CD14-positive monocyte (primary cell): ENCODE data around the gene PRKAR1B. TPM values are rescaled to one million over a fixed set of nuclear protein-coding genes. Genes with fewer than 3 reads are reported as not detected.

Source experiments
- DNase-seq, 3 donors: peaks; one replicate each; pipeline ENCODE4 v3.0.0-alpha.2; 2011 to 2022
- H2AFZ ChIP-seq: 2 replicates; pipeline ENCODE4 v1.6.0; 2012; ENCODE audit warnings: mild to moderate bottlenecking, low read depth, low read length, inconsistent platforms; ENCODE audit not compliant: insufficient read depth, poor library complexity, severe bottlenecking
- H3K27ac ChIP-seq, 2 donors: 1 replicate in 1 of 2; 2 replicates in 1 of 2; pipeline ENCODE4 v1.5.1; 2012 to 2013; ENCODE audit warnings: low read length in 2 of 2, control low read depth in 1 of 2, inconsistent platforms in 1 of 2, low read depth in 1 of 2, mild to moderate bottlenecking in 1 of 2
- H3K27me3 ChIP-seq, 2 donors: one replicate each; pipeline versions ENCODE4 v1.6.0 to v1.6.1; 2011 to 2013; ENCODE audit warnings: low read length in 2 of 2; ENCODE audit not compliant: control insufficient read depth in 2 of 2, insufficient read depth in 2 of 2
- H3K36me3 ChIP-seq, 2 donors: replicated peaks in 1 of 2; 1 replicate in 1 of 2; 2 replicates in 1 of 2; pipeline versions ENCODE4 v1.5.1 to v1.6.1; 2012 to 2013; ENCODE audit warnings: low read length in 2 of 2, control low read depth in 1 of 2, inconsistent platforms in 1 of 2, mild to moderate bottlenecking in 1 of 2; ENCODE audit not compliant: insufficient read depth in 2 of 2, control insufficient read depth in 1 of 2
- H3K4me1 ChIP-seq, 2 donors: 1 replicate in 1 of 2; 2 replicates in 1 of 2; pipeline versions ENCODE4 v1.5.1 to v1.6.1; 2012 to 2013; ENCODE audit warnings: low read length in 2 of 2, control low read depth in 1 of 2, inconsistent platforms in 1 of 2, mild to moderate bottlenecking in 1 of 2, moderate library complexity in 1 of 2; ENCODE audit not compliant: insufficient read depth in 2 of 2, control insufficient read depth in 1 of 2
- H3K4me2 ChIP-seq: replicated peaks from 2 replicates; pipeline ENCODE3; 2012; ENCODE audit warnings: low read length, moderate library complexity, mild to moderate bottlenecking; ENCODE audit not compliant: poor library complexity, severe bottlenecking; ENCODE audit errors: extremely low read depth
- H3K4me3 ChIP-seq, 3 experiments: fragments of 200-600 bp in 1 of 3; sonication (generic) in 1 of 3; replicated peaks in 1 of 3; 1 replicate in 2 of 3; 2 replicates in 1 of 3; pipeline ENCODE4 v1.5.1; 2011 to 2013; ENCODE audit warnings: low read length in 3 of 3, mild to moderate bottlenecking in 3 of 3, control low read depth in 2 of 3, low read depth in 2 of 3, inconsistent platforms in 1 of 3, moderate library complexity in 1 of 3
- H3K79me2 ChIP-seq: 2 replicates; pipeline ENCODE4 v1.6.0; 2012; ENCODE audit warnings: mild to moderate bottlenecking, control low read depth, inconsistent platforms, low read length, moderate library complexity; ENCODE audit not compliant: insufficient read depth
- H3K9ac ChIP-seq: 2 replicates; pipeline ENCODE4 v1.6.0; 2017; ENCODE audit warnings: low read length, mild to moderate bottlenecking; ENCODE audit not compliant: insufficient read depth, poor library complexity, severe bottlenecking
- H3K9me3 ChIP-seq, 2 donors: replicated peaks in 1 of 2; 1 replicate in 1 of 2; 2 replicates in 1 of 2; pipeline versions ENCODE4 v1.5.1 to v1.6.1; 2012 to 2013; ENCODE audit warnings: low read length in 2 of 2, control low read depth in 1 of 2; ENCODE audit not compliant: control insufficient read depth in 1 of 2, insufficient read depth in 1 of 2
- H4K20me1 ChIP-seq: 2 replicates; pipeline ENCODE4 v1.6.0; 2012; ENCODE audit warnings: mild to moderate bottlenecking, low read length, control low read depth, moderate library complexity; ENCODE audit not compliant: insufficient read depth
- H3K27ac Mint-ChIP-seq, 7 donors: one replicate each; pipeline ENCODE4 v1.8.0; 2020; ENCODE audit warnings: mild to moderate bottlenecking in 7 of 7, mixed read lengths in 7 of 7, moderate library complexity in 6 of 7, inconsistent platforms in 2 of 7
- H3K27me3 Mint-ChIP-seq, 3 donors: one replicate each; pipeline ENCODE4 v1.8.0; 2021 to 2022; ENCODE audit warnings: low read depth in 3 of 3, mild to moderate bottlenecking in 3 of 3, mixed read lengths in 3 of 3, moderate library complexity in 3 of 3, inconsistent platforms in 1 of 3
- H3K36me3 Mint-ChIP-seq, 2 donors: one replicate each; pipeline ENCODE4 v1.8.0; 2020; ENCODE audit warnings: mixed read lengths in 2 of 2, inconsistent platforms in 1 of 2, mild to moderate bottlenecking in 1 of 2
- H3K4me1 Mint-ChIP-seq: one replicate; pipeline ENCODE4 v1.8.0; 2020; ENCODE audit warnings: mild to moderate bottlenecking, mixed read lengths
- H3K4me3 Mint-ChIP-seq, 2 donors: one replicate each; pipeline ENCODE4 v1.8.0; 2020; ENCODE audit warnings: mild to moderate bottlenecking in 2 of 2, mixed read lengths in 2 of 2, moderate library complexity in 1 of 2
- H3K9me3 Mint-ChIP-seq, 7 donors: one replicate each; pipeline ENCODE4 v1.8.0; 2020 to 2022; ENCODE audit warnings: mixed read lengths in 7 of 7, mild to moderate bottlenecking in 6 of 7, moderate library complexity in 6 of 7, inconsistent platforms in 2 of 7
- WGBS: methylation state at CpG from one replicate; pipeline ENCODE4 v1.1.5; 2013; ENCODE audit warnings: missing lambda C conversion rate; ENCODE audit not compliant: insufficient coverage; 5-methylcytosine and 5-hydroxymethylcytosine counted together
- intact Hi-C, 2 donors: fragments of 100-400 bp; cut with micrococcal nuclease; formaldehyde crosslinking; loops; one replicate each; pipeline versions ENCODE4 v1.15.0 to v1.15.1; 2023
- polyA plus RNA-seq, 3 donors: library from polyadenylated mRNA; depleted of rRNA in 1 of 3; unstranded in 2 of 3; stranded (reverse) in 1 of 3; fragments of 300-500 nt in 2 of 3; fragments of >200 nt in 1 of 3; fragmentation: Illumina TruSeq in 2 of 3; gene quantifications; 1 replicate in 2 of 3; 2 replicates in 1 of 3; pipeline ENCODE4 v1.2.3, GENCODE V29; 2012 to 2021
- TF ChIP-seq, protein P1 (sequence below): fragments of 200-600 bp; IDR thresholded peaks from one replicate; pipeline ENCODE4 v1.8.0; 2022; ENCODE audit warnings: antibody characterized with exemption, mild to moderate bottlenecking

Gene PRKAR1B
- polyA plus RNA-seq, 3 donors: 0.94 to 2.1 (median 1.1) TPM

GRCh38 chr7:749140-749551, 22.1 kb upstream of the PRKAR1B start:
- DNase-seq: no peak
- intact Hi-C loops: no loop called here
- Mint-ChIP-seq H3K4me1 (no peaks in the 10 kb centered on the region), H3K9me3 (peaks cover 2 to 8% (median 3%) of the 10 kb centered on the region in 7 donors), H3K27ac (no peak overlapping the region), H3K36me3 (peaks cover 20 to 29% of the 10 kb centered on the region in 2 donors), H3K4me3 (no peak overlapping the region), H3K27me3 (peaks cover 0 to 2% (median 0%) of the 10 kb centered on the region in 3 donors)
- no peak overlapping the region for H3K9ac ChIP-seq
- H3K4me2 ChIP-seq: no peak overlapping the region
- no peak overlapping the region for H3K4me3 ChIP-seq
- TF ChIP-seq, protein P1, sequence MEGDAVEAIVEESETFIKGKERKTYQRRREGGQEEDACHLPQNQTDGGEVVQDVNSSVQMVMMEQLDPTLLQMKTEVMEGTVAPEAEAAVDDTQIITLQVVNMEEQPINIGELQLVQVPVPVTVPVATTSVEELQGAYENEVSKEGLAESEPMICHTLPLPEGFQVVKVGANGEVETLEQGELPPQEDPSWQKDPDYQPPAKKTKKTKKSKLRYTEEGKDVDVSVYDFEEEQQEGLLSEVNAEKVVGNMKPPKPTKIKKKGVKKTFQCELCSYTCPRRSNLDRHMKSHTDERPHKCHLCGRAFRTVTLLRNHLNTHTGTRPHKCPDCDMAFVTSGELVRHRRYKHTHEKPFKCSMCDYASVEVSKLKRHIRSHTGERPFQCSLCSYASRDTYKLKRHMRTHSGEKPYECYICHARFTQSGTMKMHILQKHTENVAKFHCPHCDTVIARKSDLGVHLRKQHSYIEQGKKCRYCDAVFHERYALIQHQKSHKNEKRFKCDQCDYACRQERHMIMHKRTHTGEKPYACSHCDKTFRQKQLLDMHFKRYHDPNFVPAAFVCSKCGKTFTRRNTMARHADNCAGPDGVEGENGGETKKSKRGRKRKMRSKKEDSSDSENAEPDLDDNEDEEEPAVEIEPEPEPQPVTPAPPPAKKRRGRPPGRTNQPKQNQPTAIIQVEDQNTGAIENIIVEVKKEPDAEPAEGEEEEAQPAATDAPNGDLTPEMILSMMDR: no peak
- no peaks in the 10 kb centered on the region for H3K27me3 ChIP-seq
- no peaks in the 10 kb centered on the region for H4K20me1 ChIP-seq
- no peak overlapping the region for H2AFZ ChIP-seq
- 98% methylated on average over 13 of the region's 14 CpGs for WGBS
- H3K4me1 ChIP-seq: no peaks in the 10 kb centered on the region
- no peak overlapping the region for H3K27ac ChIP-seq
- peaks cover 2 to 28% of the 10 kb centered on the region in 2 donors for H3K36me3 ChIP-seq
- H3K9me3 ChIP-seq: peaks cover 0 to 11% of the 10 kb centered on the region in 2 donors
- no peaks in the 10 kb centered on the region for H3K79me2 ChIP-seq

GRCh38 chr7:748446-748845, 21.4 kb upstream of the PRKAR1B start:
- 97% methylated on average over 15 of the region's 15 CpGs for WGBS
- Histone ChIP-seq H2AFZ (no peak overlapping the region), H3K36me3 (peaks cover 2 to 27% of the 10 kb centered on the region in 2 donors), H3K9me3 (peaks cover 0 to 11% of the 10 kb centered on the region in 2 donors), H4K20me1 (no peaks in the 10 kb centered on the region), H3K4me3 (no peak overlapping the region), H3K27me3 (no peaks in the 10 kb centered on the region), H3K79me2 (no peaks in the 10 kb centered on the region), H3K4me1 (no peaks in the 10 kb centered on the region), H3K9ac (no peak overlapping the region), H3K4me2 (no peak overlapping the region), H3K27ac (no peak overlapping the region)
- Mint-ChIP-seq H3K9me3 (peaks cover 2 to 8% (median 3%) of the 10 kb centered on the region in 7 donors), H3K4me1 (no peaks in the 10 kb centered on the region), H3K27ac (no peak overlapping the region), H3K36me3 (peaks cover 20 to 31% of the 10 kb centered on the region in 2 donors), H3K4me3 (no peak overlapping the region), H3K27me3 (peaks cover 0 to 2% (median 0%) of the 10 kb centered on the region in 3 donors)
- no peak for DNase-seq
- intact Hi-C loops: no loop called here
- TF ChIP-seq, protein P1: no peak
